Fibroblast of skin of scalp (primary cell): ENCODE data around the gene CFAP119.

Experiments used
- DNase-seq: peaks from one replicate; pipeline ENCODE4 v3.0.0-alpha.2; 2013

The CFAP119 gene

GRCh38 chr16:30762991-30763725 is 1.3 kb upstream of the CFAP119 start:
- DNase-seq, result no peak

GRCh38 chr16:30761427-30761927 is 385 bp downstream of the CFAP119 start:
- DNase-seq, result no peak

GRCh38 chr16:30760577-30761426 is 1.1 kb downstream of the CFAP119 start:
- no peak for DNase-seq

GRCh38 chr16:30760001-30760559 is 1.8 kb downstream of the CFAP119 start:
- no peak for DNase-seq

- no peak for DNase-seq
Measured at GRCh38 chr16:30758988-30759491, 2.8 kb downstream of the CFAP119 start.

GRCh38 chr16:30757316-30757715 is 4.5 kb downstream of the CFAP119 start:
- no peak for DNase-seq

- DNase-seq, result no peak
Measured at GRCh38 chr16:30756781-30757100, 5.1 kb downstream of the CFAP119 start.

GRCh38 chr16:30755955-30756780 is 5.7 kb downstream of the CFAP119 start:
- DNase-seq, result no peak

GRCh38 chr16:30753596-30753995 is 8.3 kb downstream of the CFAP119 start:
- no peak for DNase-seq

- DNase-seq, result no peak
Measured at GRCh38 chr16:30750876-30751465, 10.9 kb downstream of the CFAP119 start.

GRCh38 chr16:30750201-30750600 is 11.7 kb downstream of the CFAP119 start:
- DNase-seq, result no peak

GRCh38 chr16:30748634-30749445 is 13.0 kb downstream of the CFAP119 start:
- peak; percentile 20 for DNase-seq

GRCh38 chr16:30747799-30748633 is 13.8 kb downstream of the CFAP119 start, which contains the start of gene PHKG2:
Gene PHKG2 (plus strand): TSS chr16:30748425. CDS start chr16:30748821, 396 bp downstream.
- DNase-seq, result peak; percentile 99

- no peak for DNase-seq
Measured at GRCh38 chr16:30747331-30747730, 14.5 kb downstream of the CFAP119 start.

- no peak for DNase-seq
Measured at GRCh38 chr16:30746638-30747175, 15.2 kb downstream of the CFAP119 start.

- no peak for DNase-seq
Measured at GRCh38 chr16:30745082-30745481, 16.8 kb downstream of the CFAP119 start.

- no peak for DNase-seq
Measured at GRCh38 chr16:30744183-30744582, 17.7 kb downstream of the CFAP119 start.

- no peak for DNase-seq
Measured at GRCh38 chr16:30743716-30744115, 18.1 kb downstream of the CFAP119 start.

- peak; percentile 77 for DNase-seq
Measured at GRCh38 chr16:30741461-30741914, 20.4 kb downstream of the CFAP119 start.
